ENCODE data around the gene MLPH.

- TF ChIP-seq POLR2A (IDR thresholded peaks at IDR 0.05; ENCODE audit: low read depth, low read length): no peak
- TF ChIP-seq POLR2AphosphoS5 (IDR thresholded peaks at IDR 0.05; ENCODE audit: low read depth, low read length): no peak
- no peak for TF ChIP-seq TAF1 (IDR thresholded peaks at IDR 0.05; ENCODE audit: low read depth, low read length)
- TF ChIP-seq PAX5 (IDR thresholded peaks at IDR 0.05; ENCODE audit: insufficient read depth, low read length, severe bottlenecking): no peak
- TF ChIP-seq SPI1 (IDR thresholded peaks at IDR 0.05; ENCODE audit: low read depth, low read length): no peak
Observed at GRCh38 chr2:237599465-237600110, 112.5 kb downstream of the MLPH start.
